RPMI8226 (cell line): ENCODE data around the gene BSG.
A peak's percentile ranks its signal among the peaks of the same experiment; 100 is the strongest.

Source experiments
- DNase-seq: peaks from one replicate; pipeline ENCODE4 v3.0.0-alpha.2; 2015

The BSG gene

DNA sequence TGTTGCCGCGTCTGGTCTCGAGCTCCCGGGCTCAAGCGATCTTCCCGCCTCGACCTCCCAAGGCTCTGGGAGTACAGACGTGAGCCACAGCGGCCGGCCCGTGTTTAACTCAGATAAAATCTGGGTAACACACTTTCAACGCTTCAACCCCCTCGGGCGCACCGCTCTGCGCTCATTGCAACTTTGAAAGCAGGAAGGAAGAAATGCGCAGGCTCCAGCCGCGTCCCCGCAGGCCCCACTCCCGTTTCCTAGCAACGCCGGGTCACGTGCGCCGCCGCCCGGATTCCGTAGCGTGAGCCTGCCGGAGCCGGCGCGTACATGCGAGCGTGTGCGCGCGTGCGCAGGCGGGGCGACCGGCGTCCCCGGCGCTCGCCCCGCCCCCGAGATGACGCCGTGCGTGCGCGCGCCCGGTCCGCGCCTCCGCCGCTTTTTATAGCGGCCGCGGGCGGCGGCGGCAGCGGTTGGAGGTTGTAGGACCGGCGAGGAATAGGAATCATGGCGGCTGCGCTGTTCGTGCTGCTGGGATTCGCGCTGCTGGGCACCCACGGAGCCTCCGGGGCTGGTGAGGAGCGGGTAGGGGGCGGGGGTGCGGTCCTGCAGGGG is at the start of gene BSG:
Gene BSG, plus strand, starts transcription at position 457 of the 603 bp plus-strand sequence. Its CDS starts 39 bp downstream, at position 496.
- DNase-seq: peak; percentile 99

DNA sequence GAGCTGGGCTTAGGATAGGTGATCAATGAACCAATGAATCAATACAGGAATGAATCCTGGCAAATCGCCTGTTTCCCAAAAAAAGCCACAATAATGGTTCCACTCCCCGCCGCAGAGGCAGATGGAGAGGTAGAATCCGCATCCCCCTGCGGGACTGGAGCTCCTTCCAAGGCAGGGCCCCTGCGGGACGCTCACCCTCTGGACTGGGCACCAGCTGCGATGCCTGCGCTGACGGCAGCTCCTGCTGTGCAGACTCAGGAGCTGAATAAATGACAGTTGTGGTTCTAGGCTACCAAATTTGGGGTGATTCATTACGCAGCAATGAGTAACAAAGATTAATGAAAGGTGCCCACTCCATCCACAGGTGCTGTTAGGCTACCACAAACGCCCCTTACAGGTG is 49.7 kb upstream of the BSG start:
- no peak for DNase-seq

DNA sequence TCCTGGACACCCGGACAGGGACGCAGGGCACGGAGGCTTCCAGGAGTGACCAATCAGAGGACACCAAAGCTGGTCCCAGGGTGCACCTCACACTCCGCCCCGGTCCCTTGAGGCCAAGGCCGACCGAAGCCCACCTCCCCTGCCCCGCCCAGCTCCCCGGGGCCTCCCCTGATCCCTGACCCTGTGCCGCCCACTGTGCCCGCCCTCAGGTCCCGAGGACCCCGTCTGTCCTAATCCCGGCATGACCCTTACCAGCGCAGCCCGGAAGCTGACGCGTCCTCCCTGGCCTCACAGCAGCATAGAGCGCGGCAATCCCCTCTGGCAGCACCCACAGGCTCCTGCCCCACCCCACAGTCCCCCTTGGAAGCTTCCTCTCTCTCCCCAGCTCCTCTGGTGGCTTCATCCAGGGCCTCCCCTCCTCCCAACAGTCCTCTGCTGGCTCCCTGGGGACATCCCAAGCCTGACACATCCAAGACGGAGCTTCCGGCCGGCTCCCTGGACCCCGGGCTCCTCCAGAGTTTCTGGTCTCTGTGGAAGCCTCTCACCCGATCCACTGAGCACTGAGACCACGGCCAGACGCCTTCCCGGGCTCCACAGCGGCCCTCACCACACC is 48.2 kb upstream of the BSG start:
- DNase-seq: no peak

DNA sequence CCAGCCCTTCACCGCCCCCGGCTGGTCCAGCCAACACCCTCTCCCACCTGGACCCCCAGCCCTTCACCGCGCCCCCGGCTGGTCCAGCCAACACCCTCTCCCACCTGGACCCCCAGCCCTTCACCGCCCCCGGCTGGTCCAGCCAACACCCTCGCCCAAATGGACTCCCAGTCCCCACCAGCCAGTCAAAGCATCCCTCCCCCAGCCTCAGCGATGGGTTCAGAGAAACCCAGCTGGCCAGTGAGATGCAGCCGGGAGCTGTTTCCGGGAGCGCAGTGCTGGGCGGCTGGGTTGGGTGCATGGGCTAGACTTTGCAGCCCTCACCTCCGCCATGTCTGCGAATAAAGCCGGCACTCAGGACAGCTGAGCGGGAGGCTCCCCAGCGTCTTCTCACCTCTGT is 47.4 kb upstream of the BSG start:
- no peak for DNase-seq

DNA sequence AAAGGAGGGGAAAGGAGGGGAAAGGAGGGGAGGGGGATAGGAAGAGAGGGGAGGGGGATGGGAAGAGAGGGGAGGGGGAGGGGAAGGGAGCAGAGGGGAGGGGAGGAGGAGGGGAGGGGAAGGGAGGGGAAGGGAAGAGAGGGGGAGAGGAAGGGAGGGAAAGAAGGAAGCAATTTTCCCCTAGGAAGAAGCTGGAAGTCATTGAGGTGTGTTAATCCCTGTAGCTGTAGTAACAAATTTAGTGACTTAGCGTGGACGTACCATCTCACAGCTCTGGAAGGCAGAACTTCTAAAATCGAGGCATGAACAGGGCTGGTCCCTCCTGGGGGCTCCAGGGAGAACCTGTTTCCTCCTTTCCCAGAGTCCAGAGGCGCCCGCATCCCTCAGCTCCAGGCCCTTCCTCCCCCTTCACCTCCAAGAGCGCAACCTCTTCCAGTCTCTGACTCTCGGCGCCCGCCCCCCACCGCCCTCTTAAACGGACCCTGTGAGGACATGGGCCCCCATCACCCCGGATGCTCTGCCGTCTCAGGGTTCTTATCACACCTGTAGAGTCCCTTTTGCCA is 46.5 kb upstream of the BSG start:
- DNase-seq: no peak

DNA sequence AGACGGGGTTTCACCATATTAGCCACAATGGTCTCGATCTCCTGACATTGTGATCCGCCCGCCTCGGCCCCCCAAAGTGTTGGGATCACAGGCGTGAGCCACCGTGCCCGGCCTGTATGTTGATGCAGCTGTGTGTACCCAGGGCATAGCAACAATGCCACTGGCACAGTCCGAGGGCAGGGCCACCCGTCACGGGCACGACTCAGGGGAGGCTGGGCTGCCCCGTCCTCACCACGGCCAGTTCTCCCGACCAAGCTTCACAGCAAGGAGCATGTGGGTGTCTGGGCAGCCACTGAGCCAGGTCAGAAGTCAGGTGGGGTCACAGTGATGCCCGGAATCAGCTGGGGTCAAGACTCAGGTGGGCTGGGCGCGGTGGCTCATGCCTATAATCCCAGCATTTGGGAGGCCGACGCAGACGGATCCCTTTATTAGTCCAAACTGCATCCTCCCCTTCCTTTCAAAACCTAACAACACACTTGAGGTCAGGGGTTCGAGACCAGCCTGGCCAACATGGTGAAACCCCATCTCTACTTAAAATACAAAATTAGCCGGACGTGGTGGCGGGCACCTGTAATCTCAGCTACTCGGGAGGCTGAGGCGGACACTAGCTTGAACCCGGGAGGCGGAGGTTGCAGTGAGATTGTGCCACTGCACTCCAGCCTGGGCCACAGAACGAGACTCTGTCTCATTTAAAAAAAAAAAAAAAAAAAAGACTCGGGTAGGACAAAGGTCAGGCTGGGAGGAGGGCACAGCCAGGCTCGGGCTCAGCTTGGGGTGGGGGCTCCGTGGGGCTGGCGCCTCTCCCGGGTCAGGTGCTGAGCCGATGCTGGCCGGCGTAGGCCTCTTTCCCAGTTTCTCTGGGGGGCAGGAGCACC is 42.0 kb upstream of the BSG start:
- no peak for DNase-seq

DNA sequence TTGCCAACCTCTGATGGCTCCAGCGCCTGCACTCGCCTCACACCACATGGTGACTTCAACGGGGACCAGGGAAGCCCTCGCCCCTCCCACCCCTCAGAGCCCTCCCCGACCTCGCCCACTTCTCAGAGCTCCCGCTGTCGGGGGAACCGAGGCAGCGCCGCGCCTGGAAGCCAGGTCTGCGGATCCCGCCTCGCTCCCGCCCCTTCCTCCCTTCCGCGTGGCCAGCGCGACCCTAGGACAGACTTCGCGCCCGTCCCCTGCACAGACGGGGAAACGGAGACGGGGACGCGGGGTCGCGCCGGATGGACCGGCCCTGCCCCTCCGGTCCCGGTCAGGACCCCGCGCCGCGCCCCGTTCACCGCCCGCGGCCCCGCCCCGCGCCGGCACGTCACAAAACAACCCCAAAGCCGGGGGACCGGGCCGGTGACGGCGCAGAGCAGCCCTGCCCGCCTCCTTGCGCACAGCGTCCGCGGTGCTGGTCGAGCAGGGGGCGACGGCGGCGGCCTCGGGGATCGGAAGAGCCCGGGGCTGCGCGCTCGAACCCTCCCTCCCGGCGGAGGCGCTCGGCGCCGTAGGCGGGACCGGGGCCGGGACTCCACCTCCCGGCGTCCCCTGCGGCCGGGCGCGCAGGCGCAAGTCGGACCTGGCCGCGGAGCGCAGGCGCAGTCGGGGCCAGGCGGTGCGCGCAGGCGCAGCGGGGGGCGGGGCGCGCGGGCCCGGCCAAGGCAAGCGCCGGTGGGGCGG is 41.2 kb upstream of the BSG start:
- peak; percentile 92 for DNase-seq

DNA sequence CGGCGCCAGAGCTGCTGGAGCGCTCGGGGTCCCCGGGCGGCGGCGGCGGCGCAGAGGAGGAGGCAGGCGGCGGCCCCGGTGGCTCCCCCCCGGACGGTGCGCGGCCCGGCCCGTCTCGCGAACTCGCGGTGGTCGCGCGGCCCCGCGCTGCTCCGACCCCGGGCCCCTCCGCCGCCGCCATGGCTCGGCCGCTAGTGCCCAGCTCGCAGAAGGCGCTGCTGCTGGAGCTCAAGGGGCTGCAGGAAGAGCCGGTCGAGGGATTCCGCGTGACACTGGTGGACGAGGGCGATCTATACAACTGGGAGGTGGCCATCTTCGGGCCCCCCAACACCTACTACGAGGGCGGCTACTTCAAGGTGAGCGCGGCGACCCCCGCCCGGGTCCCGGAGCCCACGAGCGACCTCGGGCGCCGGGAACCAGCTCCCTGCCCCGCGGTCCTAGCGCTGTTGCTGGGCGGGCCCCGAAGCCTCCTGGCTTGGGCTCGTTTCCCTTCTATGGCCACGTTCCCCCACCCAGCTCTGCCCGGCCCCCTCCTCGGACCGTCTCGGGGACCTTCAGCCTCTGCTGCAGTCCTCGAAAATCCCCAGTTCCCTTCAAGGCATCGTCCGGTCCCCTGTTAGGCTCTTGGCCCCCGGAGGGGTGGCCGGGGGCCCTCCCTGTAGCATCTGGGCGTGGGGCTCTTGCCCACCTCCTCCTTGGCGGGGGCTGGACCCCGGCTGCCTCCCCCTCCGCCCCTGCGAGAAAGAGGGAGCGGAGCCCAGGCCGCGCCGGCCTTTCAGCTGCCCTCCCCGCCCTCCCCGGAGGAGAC is 40.4 kb upstream of the BSG start, which contains the start of gene CDC34:
Gene CDC34, plus strand, starts transcription at position 8 of the 808 bp plus-strand sequence. Its CDS starts 172 bp downstream, at position 180.
- no peak for DNase-seq

DNA sequence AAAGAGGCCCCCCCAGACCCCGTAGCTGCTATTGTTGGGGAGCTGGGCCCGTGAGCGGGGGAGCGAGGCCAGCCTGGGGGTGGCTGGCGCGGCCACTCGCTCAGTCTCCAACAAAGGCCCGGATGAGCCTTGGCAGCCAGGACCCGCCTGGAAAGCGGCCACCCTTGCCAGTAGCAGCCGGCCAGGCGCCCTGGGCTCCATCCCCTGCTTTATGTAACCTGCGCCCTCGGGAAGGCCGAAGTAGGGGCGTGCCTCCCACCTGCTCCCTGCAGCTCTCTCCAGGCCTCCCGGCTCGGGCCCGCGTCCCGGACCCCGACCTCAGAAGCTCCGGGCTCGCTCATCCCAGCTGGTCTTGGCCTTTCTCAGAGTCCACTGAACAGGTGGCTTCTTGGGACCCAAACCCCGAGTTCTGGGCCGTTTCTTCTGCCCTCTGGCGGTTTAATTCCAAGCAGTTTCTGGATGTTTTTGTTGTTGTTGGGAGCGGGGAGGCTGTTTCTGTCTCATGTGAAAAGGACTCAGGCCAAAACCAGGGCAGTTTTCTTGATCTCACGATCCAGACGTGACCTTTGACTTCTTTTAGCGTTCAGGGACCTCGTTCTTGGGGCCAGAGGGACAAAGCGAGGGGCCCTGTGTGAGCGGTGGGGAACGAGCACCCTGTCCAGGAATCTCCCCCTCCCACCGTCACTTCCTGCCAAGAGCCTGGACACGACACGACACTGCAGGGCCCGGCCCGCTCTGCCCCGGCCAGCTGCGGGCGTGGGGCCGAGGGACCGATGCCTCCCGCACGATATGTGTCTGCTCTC is 39.6 kb upstream of the BSG start:
- DNase-seq: peak; percentile 79

DNA sequence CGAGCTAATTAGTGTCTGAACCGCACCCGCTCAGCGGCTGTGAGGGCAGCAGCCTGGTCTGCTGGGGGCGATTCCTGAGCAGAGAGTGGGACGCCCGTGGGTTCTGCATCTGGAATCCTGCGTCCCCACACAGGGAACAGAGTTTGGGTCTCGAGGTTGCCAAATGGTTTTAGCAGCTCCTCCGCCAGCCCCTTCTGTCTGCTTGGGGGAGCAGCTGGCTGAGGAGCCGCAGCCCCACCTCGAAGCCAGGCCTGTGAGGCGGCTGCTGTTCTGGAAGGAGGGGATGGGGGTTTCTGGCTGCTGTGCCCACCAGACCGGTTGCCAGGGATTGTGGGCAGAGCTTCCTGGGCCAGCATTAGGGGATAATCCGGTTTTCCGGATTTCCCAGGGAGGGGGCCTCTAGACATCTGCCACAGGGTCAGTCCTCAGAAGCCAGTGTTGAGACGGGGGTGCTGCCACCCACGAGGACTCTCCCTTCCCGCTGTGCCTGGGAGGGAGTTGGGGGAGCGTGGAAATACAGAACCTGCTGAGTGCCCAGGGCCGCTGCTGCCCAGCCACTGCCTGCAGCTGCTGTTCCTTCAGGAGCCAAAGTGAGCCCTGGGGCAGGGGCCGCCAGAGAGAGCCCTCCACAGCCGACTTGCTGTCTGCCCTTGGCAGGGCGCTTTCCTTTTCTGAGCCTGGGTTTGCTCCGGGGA is 38.9 kb upstream of the BSG start:
- no peak for DNase-seq

DNA sequence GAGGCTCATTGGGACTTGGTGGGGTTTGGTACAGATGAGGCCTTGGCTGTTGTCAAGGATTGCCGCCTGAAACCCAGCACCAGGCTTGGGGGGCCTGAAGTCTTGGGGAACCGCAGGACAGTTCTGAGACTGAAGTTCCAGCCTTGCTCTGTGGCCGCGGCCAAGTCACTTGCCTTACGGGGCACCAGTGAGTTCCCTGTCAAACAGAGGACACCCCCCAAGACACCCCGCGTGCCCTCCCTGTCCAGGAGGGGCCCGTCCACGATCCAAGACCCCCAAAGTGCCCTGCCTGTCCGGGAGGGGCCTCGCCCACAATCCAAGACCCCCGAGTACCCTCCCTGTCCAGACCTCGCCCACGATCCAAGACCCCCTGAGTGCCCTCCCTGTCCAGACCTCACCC is 38.3 kb upstream of the BSG start:
- no peak for DNase-seq

DNA sequence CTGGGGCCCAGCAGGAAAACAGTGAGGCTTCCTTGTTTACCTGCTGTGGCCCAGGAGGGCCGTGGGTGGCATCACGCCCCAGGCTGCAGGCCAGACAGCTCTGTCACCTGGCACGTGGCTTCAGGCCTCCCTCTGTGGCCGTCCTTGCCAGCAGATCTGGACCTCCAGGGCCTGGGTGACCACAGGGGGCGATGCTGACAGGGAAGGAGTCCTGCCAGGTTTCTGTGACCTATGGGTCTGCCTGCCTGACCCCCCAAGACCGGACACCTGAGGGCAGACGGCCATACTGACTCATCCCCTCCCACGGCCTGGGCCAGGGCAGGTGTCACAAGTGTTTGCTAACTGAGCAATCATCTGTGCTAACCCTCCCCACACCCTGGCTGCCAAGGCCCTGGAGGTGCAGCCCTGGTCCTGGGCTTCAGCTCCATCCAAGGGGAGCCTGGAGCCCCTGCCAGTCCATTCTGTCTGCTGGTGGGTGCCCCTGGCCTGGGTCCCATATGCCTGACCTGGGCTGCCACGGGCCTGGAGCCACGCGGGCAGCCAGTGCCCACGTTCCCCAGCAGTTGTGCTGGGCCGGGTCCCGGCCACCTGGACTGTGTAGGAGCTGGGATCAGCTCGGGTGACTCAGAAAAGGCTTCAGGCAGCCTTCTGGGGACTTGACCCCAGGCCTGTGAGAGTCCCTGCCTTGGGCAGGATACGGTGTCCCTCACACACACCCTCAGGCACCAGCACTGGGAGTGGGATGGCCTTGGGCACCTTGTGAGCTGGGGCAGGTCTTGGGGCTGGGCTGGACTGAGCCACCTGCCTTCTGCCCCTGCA is 37.2 kb upstream of the BSG start:
- DNase-seq: no peak

DNA sequence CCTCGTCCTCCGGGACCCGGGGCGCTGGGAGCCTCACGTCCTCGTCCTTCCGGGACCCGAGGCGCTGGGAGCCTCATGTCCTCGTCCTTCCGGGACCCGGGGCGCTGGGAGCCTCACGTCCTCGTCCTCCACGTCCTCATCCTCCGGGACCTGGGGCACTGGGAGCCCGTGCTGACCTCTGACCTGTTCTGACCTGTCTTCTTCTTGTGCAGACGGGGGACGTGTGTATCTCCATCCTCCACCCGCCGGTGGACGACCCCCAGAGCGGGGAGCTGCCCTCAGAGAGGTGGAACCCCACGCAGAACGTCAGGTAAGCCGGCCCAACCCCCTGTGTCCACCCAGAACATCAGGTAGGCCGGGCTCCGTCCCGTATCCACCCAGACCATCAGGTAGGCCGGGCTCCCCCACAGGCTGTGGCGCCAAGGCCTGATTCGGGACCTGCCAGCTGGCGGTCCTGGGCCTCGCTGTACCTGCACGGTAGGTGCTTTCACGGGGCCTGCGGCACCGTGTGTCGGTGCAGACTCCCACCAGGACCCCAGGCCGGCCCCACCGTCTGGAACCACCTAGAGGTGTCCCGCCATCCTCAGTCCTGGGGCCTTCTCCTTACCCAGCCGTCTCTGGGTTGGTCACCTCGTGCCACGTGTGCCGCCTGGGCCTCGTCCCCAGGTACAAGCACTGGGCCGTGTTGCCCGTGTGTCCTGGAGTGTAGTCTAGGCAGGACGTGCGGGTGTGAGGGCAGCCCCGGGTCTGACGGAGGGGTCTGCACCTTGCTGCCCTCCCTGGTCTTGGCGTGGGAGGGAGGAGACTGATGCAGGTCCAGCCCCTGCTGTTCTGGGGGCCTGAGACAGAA is 36.1 kb upstream of the BSG start:
- DNase-seq: no peak

DNA sequence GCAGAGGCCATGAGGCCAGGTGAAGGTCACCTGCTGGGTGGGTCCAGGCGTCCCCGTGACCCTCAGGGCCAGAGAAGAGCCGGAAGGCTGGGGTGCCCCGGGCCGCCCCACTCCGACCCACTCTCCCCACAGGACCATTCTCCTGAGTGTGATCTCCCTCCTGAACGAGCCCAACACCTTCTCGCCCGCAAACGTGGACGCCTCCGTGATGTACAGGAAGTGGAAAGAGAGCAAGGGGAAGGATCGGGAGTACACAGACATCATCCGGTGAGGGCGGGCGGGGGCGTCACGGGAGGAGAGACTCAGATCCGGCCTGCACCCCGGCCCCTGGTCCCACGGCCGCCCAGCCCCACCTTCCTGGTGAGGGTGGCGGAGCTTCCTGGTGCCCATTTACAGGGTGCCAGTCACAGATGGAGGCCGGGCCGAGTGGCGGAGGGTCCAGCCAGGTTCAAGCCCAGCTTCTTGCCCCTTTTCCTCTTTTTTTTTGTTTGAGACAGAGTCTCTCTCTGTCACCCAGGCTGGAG is 35.5 kb upstream of the BSG start:
- DNase-seq: no peak

DNA sequence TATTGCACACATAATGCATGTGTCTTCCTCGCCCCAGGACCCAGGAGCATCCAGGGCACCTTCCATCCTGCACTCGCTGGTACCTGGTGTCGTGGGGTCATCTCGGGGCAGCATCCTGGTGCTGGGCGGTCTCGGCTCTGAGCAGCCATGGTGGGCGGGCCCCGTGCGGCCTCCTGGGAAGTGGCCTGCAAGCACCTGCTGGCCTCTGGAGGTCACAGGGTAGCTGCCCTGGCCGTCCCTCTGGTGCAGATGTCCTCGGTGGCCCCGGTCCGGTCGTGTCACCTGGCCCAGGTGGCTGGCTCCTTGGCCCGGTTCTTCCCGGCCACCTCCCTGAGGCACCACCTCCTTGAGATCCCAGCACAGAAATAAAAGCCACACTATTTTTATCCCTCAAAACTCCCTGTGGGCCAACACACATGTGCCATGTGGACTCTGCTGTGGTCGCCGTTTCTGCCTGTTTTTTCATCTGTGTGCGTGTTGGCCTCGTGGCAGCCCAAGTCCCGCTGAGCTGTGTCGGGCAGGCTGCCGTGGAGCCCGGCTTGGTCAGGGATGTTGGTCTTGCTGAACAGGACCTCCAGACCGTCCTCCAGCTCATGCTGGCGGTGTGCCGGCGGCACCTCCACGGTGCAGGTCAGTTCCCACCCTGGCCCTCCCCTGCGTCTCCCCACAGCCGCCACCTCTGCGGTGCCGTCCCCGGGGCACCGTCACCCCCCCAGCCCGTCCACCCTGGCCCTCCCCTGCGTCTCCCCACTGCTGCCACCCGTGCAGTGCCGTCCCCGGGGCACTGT is 33.6 kb upstream of the BSG start:
- no peak for DNase-seq

DNA sequence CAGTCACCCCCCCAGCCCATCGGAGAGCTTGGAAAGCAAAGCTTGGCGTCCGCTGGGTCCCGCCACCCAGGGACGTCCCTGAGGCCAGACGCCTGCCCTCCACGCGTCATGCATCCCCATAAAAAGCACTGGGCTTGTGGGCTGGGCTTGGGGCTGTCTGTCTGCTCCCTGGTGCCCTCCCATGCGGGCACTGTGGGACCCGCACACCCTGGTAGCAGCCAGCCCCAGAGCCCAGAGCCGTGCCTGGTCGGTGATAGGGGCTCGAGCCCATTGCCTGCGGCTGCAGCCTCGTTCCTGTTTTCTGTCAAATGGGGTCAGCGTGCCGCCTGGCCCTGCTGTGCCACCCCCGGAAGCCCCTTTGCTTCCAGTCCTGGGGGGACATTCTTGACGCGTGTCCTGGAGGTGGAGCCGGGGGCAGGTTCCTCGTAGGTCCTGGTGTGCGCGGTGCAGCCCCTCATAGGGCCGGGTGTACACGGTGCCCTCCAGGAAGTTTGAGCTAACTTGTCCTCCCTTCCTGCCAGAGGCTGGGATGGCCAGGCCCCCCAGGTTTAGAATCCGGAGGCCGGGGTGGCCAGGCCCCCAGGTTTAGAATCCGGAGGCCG is 32.9 kb upstream of the BSG start:
- no peak for DNase-seq
